RWPE2 (cell line): ENCODE measurements around the gene RNF148.

ENCODE experiments used
- ATAC-seq: fragments of 200-7000 bp; cut with Tn5 transposase; 3 replicates; pipeline ENCODE4 v1.9.1; 2021; ENCODE audit warnings: low read depth
- DNase-seq: peaks from one replicate; pipeline ENCODE4 v3.0.0-alpha.2; 2020; ENCODE audit warnings: low spot score
- H3K27ac ChIP-seq: fragments of 450-650 bp; 2 replicates; pipeline ENCODE4 v1.5.1; 2017; ENCODE audit warnings: mild to moderate bottlenecking; ENCODE audit not compliant: poor library complexity, severe bottlenecking
- H3K27me3 ChIP-seq: fragments of 250-450 bp; sonication (Bioruptor Pico); 2 replicates; pipeline ENCODE4 v1.5.1; 2021; ENCODE audit warnings: mild to moderate bottlenecking, moderate library complexity; ENCODE audit not compliant: insufficient read depth, poor library complexity, severe bottlenecking
- H3K36me3 ChIP-seq: fragments of 250-450 bp; sonication (Bioruptor Pico); 2 replicates; pipeline ENCODE4 v1.5.1; 2020; ENCODE audit warnings: low read depth, mild to moderate bottlenecking, moderate library complexity
- H3K4me1 ChIP-seq: fragments of 250-450 bp; sonication (Bioruptor Pico); 2 replicates; pipeline ENCODE4 v1.5.1; 2021; ENCODE audit warnings: mild to moderate bottlenecking, moderate library complexity; ENCODE audit not compliant: insufficient read depth, poor library complexity, severe bottlenecking
- H3K4me3 ChIP-seq: fragments of 250-450 bp; sonication (Bioruptor Pico); 2 replicates; pipeline ENCODE4 v1.5.1; 2021; ENCODE audit warnings: mild to moderate bottlenecking, moderate library complexity; ENCODE audit not compliant: severe bottlenecking
- H3K9me3 ChIP-seq: fragments of 250-450 bp; sonication (Bioruptor Pico); 2 replicates; pipeline ENCODE4 v1.5.1; 2021; ENCODE audit warnings: mild to moderate bottlenecking, moderate library complexity; ENCODE audit not compliant: severe bottlenecking
- TF ChIP-seq, protein P1 (sequence below): fragments of 450-650 bp; IDR thresholded peaks from one replicate; pipeline ENCODE4 v1.5.1; 2017; ENCODE audit warnings: mild to moderate bottlenecking, moderate library complexity; ENCODE audit not compliant: poor library complexity, severe bottlenecking

The RNF148 gene

GRCh38 chr7:122738947-122739346 lies 36.2 kb upstream of the RNF148 start:
- H3K4me1 ChIP-seq: peaks cover 2% of the 10 kb centered on the region
- no peak overlapping the region for H3K27ac ChIP-seq
- H3K36me3 ChIP-seq: no peaks in the 10 kb centered on the region
- DNase-seq (no peak), ATAC-seq (no peak)
- no peak overlapping the region for H3K4me3 ChIP-seq
- TF ChIP-seq, protein P1, sequence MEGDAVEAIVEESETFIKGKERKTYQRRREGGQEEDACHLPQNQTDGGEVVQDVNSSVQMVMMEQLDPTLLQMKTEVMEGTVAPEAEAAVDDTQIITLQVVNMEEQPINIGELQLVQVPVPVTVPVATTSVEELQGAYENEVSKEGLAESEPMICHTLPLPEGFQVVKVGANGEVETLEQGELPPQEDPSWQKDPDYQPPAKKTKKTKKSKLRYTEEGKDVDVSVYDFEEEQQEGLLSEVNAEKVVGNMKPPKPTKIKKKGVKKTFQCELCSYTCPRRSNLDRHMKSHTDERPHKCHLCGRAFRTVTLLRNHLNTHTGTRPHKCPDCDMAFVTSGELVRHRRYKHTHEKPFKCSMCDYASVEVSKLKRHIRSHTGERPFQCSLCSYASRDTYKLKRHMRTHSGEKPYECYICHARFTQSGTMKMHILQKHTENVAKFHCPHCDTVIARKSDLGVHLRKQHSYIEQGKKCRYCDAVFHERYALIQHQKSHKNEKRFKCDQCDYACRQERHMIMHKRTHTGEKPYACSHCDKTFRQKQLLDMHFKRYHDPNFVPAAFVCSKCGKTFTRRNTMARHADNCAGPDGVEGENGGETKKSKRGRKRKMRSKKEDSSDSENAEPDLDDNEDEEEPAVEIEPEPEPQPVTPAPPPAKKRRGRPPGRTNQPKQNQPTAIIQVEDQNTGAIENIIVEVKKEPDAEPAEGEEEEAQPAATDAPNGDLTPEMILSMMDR: no peak
- H3K9me3 ChIP-seq: peaks cover 3% of the 10 kb centered on the region
- H3K27me3 ChIP-seq: no peaks in the 10 kb centered on the region

DNA sequence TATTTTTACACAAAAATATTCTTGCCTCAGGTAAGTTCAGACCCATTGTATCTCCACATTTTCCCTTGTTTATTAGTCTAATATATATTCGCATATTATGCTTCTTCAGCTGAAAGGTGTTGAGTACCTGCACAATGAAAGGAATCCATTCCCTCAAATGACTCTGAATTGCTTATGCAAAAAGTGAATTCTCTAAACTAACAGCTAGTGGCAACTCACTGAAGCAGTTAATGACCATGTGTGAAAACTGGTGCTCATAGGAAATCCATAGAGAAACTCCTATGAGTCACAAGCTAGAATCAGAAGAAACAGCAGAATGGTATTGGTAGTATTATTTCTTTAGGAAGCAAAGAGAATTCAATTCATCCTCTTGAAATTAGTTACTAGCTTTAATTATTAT lies 33.5 kb upstream of the RNF148 start:
- H3K9me3 ChIP-seq: peaks cover 3% of the 10 kb centered on the region
- TF ChIP-seq, protein P1: no peak
- ATAC-seq (no peak), DNase-seq (no peak)
- no peak overlapping the region for H3K27ac ChIP-seq
- H3K27me3 ChIP-seq: no peaks in the 10 kb centered on the region
- H3K36me3 ChIP-seq: no peaks in the 10 kb centered on the region
- no peaks in the 10 kb centered on the region for H3K4me1 ChIP-seq
- no peak overlapping the region for H3K4me3 ChIP-seq

GRCh38 chr7:122727759-122728158 lies 25.0 kb upstream of the RNF148 start:
- H3K9me3 ChIP-seq: peaks cover 3% of the 10 kb centered on the region
- H3K27ac ChIP-seq: no peak overlapping the region
- TF ChIP-seq, protein P1: no peak
- no peak for DNase-seq
- no peak overlapping the region for H3K4me3 ChIP-seq
- no peak for ATAC-seq
- no peaks in the 10 kb centered on the region for H3K27me3 ChIP-seq
- no peaks in the 10 kb centered on the region for H3K36me3 ChIP-seq
- H3K4me1 ChIP-seq: no peaks in the 10 kb centered on the region

- TF ChIP-seq, protein P1: no peak
- no peak for ATAC-seq
Measured at GRCh38 chr7:122727354-122727753, 24.6 kb upstream of the RNF148 start.

GRCh38 chr7:122726881-122727280 lies 24.2 kb upstream of the RNF148 start:
- Histone ChIP-seq H3K4me1 (no peaks in the 10 kb centered on the region), H3K9me3 (peaks cover 3% of the 10 kb centered on the region), H3K4me3 (no peak overlapping the region), H3K36me3 (no peaks in the 10 kb centered on the region), H3K27me3 (no peaks in the 10 kb centered on the region), H3K27ac (no peak overlapping the region)
- ATAC-seq (no peak), DNase-seq (no peak)
- TF ChIP-seq, protein P1: no peak

More at GRCh38 chr7:122727354-122727753, 24.6 kb upstream of the RNF148 start:
- Histone ChIP-seq H3K4me3 (no peak overlapping the region), H3K4me1 (no peaks in the 10 kb centered on the region), H3K36me3 (no peaks in the 10 kb centered on the region), H3K27ac (no peak overlapping the region), H3K9me3 (peaks cover 3% of the 10 kb centered on the region), H3K27me3 (no peaks in the 10 kb centered on the region)
- DNase-seq: no peak
